Rectal smooth muscle tissue (tissue), 1 donor: ENCODE data around the gene ZNF446.

ENCODE experiments used
- H3K27ac ChIP-seq: one replicate; pipeline ENCODE4 v1.7.0; 2013; ENCODE audit warnings: low read depth, low read length, inconsistent platforms
- H3K27me3 ChIP-seq: one replicate; pipeline ENCODE4 v1.7.0; 2013; ENCODE audit warnings: low read length; ENCODE audit not compliant: control insufficient read depth, insufficient read depth
- H3K36me3 ChIP-seq: one replicate; pipeline ENCODE4 v1.7.0; 2013; ENCODE audit warnings: low read length; ENCODE audit not compliant: control insufficient read depth, insufficient read depth
- H3K4me1 ChIP-seq: one replicate; pipeline ENCODE4 v1.7.0; 2013; ENCODE audit warnings: low read length; ENCODE audit not compliant: control insufficient read depth, insufficient read depth
- H3K4me3 ChIP-seq: one replicate; pipeline ENCODE4 v1.7.0; 2013; ENCODE audit warnings: low read length
- H3K9ac ChIP-seq: one replicate; pipeline ENCODE4 v1.7.0; 2013; ENCODE audit warnings: low read length

The ZNF446 gene

DNA sequence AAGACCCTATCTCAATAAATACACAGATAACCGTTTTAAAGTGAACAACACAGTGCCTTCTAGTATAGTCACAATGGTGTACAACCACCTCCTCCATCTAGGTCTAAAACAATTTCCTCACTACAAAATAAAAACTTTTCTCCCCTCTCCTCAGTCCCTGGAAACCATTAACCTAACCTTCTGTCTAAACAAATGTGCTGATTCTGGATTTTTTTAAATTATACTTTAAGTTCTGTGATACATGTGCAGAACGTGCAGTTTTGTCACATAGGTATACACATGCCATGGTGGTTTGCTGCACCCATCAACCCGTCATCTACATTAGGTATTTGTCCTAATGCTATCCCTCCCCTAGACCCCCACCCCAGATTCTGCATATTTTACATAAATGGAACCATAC, 53.3 kb downstream of the ZNF446 start:
- no peaks in the 10 kb centered on the region for H3K36me3 ChIP-seq
- no peak overlapping the region for H3K9ac ChIP-seq
- H3K27ac ChIP-seq: no peak overlapping the region
- no peak overlapping the region for H3K4me3 ChIP-seq
- no peaks in the 10 kb centered on the region for H3K4me1 ChIP-seq
- no peaks in the 10 kb centered on the region for H3K27me3 ChIP-seq
